Breast epithelium (tissue), 3 donors: ENCODE results near the gene APBB2.
"Not testable (repeated sequence)": the region's sequence is repeated elsewhere in the genome, so short reads cannot be mapped to it uniquely, and the experiment has no call there.

ENCODE experiments used
- CTCF ChIP-seq, 3 donors: fragments of 450-650 bp; IDR thresholded peaks; one replicate each; pipeline ENCODE4 v1.5.1; 2016 to 2017; ENCODE audit warnings: antibody characterized with exemption in 3 of 3, mild to moderate bottlenecking in 3 of 3, moderate library complexity in 3 of 3
- POLR2AphosphoS5 ChIP-seq, 3 donors: sonication (generic); formaldehyde crosslinking; IDR thresholded peaks; one replicate each; pipeline ENCODE4 v1.6.1; 2017; ENCODE audit warnings: antibody characterized with exemption in 3 of 3

- not testable (repeated sequence) for TF ChIP-seq CTCF, POLR2AphosphoS5 (IDR thresholded peaks at IDR 0.05)
These were observed 221.0 kb downstream of the APBB2 start for GRCh38 chr4:40993296-40993693.
